Activated T-helper 9 cell treated with anti-CD3 and anti-CD28 coated beads, Interleukin-2, amount 50 U/mL, for 16 hours (primary cell): ENCODE measurements around the gene ITGBL1.
"Not testable (repeated sequence)": the region's sequence is repeated elsewhere in the genome, so short reads cannot be mapped to it uniquely, and the experiment has no call there.

ENCODE experiments used
- DNase-seq: peaks from one replicate; pipeline ENCODE4 v3.0.0-alpha.2; 2020; ENCODE audit warnings: low read depth

The ITGBL1 gene

DNA sequence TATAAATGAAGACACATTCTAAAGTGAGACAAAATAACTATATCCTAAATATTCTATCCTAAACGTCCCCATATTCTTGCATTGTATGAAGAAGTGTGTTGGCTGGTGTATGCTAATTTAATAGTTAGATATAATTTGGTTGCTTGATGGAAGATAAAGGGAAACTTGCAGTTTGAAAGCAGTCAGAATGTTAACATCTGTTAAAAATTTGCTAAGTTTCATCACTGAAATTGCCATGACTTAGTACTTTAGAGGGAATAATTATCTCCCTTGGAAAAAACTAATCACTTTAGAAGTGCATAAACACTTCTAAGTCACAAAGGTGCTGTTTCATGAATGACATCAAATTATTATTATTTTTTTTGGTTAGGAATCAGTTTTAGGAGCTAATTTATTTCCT lies 61.6 kb downstream of the ITGBL1 start:
- no peak for DNase-seq

DNA sequence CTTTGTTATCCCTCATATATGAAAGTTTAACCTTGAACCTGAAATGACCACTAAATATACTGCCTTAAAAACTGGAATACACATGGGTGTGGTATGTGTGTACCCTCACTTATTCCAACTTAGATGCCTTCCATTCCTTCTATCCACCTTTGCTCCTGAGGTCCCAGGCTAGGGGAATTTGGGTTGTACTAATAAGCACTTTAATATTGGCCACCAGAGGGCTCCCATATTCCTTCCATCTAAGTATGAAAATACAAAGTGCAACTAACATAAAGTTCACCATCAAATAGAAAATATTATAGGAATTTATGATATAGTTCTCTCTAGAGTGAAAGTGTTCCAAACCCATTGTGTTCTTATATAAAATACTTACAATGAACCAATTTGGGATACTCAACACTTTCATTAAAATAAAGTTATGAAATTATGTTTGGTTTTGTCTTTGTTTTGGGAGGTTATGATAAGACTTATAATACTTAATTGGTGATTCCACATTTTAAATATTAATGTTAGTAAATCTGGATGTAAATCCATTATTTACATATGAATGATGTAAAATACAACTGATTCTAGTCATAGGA lies 62.3 kb downstream of the ITGBL1 start:
- DNase-seq = no peak

DNA sequence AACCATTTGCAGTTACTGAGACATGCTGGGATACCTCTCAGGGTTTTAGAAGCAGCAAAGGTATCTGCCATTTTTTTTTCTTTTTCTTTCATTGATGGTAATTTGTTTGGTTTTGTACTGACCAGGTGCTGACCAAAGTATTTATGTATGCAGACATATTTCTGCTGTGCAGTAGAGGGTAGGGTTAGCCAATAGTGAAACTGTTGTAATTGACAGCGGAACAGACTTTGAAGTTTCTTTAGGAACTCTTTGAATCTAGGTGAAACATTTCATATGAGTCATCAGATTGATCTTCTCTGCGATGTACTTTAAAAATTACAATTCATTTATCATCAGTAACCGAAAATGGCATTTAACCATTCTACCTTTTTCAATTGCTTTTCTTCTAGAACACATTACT lies 63.0 kb downstream of the ITGBL1 start:
- DNase-seq = no peak

DNA sequence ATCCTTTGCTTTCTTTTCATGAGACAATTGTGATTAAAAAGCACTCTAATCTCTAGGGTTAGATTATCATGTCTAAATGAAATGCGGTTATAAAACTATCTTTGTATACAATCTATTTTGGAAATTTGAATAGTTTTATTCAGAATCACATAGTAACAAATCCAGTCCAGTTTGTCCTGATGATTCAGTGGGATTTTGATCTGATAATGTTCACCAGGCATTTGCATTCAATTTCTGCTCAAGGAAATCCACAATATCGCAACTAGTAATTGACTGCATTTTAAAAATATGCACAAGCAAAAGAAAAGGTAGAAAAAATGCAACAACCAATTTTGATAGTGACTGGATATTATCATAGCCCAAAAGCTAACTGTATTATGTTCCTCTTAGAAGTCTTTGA lies 63.8 kb downstream of the ITGBL1 start:
- no peak for DNase-seq

DNA sequence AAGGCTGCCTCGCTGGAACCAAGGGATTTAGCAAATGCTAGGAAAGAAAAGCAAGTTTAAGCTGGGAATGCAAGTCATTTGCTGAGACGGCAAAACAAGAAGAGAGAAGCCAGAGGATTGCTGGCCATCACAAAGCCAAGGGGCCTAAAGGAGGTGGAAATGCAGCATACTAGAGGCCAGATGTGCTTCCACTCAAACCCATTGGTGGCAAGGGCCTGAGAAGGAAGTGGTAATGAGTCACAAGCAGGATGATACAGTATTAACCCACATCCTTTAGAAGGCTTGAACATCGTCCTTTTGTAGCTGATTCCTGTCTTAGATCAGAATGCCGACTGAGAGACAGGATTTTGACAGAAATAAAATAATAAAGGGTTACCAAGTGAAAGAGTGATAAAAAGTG lies 68.2 kb downstream of the ITGBL1 start:
- no peak for DNase-seq

DNA sequence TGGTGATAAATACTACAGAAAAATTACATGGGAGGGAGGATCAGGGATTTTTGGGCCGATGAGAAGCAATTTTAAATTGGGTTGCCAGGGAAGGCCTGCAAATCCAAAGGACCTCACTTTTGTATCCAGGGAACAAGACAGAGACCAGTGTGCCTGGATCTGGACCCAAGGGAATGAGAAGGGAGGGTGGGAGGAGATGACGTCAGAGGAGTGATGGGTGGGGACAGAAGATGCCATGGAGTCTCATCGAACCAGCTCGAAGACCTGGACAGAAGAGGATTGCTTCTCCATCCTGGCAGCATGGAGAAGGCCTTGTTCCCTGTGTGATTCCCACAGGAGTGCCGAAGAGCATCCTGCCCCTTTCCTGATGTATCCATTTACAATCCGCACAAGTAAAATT lies 68.9 kb downstream of the ITGBL1 start:
- no peak for DNase-seq

DNA sequence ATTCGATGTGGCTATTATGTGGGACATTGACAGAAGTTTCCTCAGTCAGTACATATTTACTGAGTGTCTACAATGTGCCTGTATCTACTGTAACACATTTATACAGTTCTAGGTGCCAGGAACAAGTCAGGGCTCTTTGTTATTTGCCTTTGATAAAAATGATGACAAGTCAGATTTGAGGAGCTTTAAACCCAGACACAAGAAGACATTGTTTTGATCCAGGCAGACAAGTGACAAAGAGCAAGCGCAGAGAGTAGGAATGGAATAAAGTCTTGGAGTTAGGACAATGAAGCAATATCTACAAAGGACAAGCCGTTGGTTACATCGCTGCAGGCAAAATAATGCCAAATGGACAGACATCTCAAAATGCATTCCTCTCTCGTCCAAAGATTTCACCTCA lies 70.1 kb downstream of the ITGBL1 start:
- no peak for DNase-seq

DNA sequence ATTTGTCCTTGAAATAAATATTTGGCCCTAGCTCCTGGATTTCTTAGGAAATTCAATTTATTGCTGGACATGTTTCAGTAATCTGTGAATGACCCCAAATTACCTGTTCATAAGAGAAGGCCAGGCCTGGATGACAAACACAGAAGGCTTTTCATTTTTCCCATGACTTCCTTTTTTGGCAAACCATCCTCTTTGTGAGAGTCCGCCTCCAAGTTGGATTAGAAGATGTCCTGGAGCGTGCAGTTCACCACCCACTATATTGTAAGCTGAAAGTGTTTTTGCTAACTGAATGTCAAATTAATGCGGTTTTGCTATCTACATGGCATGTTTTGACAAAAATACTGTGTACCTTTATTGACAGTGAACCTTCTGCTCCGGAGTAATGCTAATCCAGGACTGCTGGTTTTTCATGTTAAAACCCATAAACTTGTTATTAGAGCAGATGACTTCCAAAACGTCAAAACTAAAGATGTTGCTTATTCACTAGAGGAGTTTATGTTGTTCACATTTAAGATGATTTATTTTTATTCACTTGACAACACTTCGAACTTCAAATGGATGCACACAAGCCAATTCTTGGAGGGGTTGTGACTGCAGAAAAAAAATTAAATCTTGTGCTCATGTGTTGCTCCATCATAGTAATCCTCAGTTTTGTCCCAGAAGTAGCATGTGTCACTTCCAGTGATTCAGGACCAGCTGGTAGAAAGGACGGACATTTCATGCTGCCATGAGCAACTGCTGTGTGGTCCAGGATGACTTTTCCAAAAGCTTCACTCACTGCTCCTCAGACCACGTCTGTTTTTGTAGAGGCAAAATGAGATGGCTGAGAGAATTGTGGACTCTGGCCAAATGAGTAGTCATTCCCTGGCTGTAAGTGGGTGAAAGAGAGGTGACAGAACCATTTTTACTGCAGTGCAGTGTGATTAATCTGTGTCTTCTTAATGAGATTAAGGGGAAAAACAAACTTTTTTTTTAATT lies 71.0 kb downstream of the ITGBL1 start:
- DNase-seq = no peak

DNA sequence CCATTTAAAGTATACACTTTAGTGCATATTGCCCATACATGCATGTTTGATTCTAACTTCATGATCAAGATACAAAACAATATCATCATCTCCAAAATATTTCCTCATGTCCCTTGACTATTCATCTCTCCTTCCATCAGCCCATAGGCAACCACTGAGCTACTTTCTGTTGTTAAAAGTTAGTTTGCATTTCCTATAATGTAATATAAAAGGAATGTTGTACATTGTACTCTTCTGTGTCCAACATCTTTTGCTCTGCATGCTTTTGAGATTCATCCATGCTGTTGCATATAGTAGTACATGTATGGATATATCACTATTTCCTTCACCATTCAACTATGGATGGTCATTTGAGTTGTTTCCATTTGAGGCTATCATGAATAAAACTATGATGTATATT lies 74.7 kb downstream of the ITGBL1 start:
- DNase-seq = no peak

DNA sequence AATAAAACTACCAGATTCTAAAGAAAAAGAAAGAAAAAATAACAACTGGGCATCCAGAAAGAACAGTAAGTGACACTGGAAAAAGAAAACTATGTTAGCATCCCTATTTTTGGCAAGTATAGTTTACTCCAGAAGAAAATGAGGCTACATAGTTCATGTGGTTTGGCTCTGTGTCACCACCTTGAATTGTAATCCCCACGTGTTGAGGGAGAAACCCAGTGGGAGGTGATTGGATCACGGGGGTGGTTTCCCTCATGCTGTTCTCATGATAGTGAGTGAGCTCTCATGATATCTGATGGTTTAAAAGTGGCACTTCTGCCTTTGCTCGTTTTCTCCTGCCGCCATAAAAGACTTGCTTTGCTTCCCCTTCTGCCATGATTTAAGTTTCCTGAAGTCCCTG lies 76.9 kb downstream of the ITGBL1 start:
- no peak for DNase-seq

DNA sequence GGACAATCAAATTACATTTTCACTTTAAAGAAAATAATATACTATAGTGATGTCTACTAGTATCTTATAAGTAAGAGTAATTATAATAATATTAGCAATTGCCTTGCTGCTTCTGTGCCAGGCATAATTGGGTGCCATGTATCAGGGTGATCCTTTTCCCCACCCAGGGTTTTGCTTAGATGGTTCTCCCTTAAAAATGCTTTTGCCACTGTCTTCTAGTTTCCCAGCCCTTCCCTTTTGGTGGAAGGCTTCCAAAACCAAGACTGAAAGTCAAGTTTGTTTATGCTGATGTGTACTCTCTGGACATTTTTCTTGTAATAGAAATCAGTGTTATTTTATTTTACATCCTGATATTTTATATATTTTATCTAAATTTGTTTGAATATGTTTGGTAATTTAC lies 77.8 kb downstream of the ITGBL1 start:
- DNase-seq = no peak

DNA sequence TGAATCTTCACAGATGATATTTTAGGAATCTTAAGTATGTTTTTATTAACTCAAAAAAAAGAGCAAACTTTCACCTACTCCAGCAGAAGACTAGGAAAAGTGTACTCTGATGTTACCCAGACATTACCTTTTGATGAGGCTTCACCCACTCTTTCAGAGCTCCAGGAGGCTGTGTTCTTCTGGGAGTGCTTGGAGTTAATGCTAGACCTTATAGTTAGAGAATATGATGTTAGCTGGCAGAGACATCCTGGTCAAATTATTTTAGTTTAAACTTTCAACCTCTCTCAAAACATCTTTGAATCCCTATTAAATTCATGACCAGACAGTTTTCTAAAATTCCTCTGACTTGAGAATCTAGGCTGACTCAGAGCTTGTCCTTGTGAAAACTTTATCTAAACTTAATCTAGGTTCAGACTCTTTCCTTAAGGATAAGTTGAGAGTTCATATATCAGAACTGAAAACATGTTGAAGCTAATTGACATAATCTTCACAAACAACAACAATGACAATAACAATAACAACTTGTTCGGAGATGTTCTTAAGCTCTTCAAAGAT lies 82.8 kb downstream of the ITGBL1 start:
- DNase-seq = no peak

DNA sequence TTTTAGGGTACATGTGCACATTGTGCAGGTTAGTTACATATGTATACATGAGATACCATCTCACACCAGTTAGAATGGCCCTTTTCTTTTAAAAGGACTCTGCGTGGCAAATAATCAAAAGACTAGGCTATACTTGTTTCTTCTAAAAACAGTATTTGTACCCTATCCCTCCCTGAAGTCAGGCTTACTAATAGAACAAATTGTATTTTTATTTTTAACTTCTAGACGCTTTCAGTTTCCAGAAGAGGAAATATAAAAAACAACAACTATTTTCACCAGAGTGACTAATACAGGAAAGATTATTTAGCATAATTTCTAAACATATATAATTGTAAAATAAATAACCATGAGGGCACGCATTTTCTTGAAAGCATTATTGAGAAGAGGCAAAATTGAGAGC lies 83.6 kb downstream of the ITGBL1 start:
- no peak for DNase-seq

DNA sequence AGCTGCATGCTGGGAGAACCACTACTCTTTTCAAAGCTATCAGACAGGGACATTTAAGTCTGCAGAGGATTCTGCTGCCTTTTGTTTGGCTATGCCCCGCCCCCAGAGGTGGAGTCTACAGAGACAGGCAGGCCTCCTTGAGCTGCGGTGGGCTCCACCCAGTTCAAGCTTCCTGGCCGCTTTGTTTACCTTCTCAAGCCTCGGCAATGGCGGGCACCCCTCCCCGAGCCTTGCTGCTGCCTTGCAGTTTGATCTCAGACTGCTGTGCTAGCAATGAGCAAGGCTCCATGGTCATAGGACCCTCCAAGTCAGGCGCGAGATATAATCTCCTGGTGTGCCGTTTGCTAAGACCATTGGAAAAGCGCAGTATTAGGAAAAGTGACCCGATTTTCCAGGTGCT lies 92.1 kb downstream of the ITGBL1 start:
- DNase-seq = not testable (repeated sequence)

DNA sequence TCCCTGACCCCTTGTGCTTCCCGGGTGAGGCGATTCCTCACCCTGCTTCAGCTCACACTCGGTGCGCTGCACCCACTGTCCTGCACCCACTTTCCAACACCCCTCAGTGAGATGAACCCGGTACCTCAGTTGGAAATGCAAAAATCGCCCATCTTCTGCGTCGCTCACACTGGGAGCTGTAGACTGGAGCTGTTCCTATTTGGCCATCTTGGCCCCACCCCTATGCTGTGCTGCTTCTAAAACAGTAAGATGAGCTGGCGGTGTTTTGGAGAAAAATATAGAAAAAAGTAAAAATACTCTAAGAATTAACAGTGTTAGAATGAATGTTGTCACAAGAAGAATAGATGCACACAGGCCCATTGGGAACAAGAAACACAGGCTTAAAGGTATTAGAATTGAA lies 92.5 kb downstream of the ITGBL1 start:
- DNase-seq = no peak

DNA sequence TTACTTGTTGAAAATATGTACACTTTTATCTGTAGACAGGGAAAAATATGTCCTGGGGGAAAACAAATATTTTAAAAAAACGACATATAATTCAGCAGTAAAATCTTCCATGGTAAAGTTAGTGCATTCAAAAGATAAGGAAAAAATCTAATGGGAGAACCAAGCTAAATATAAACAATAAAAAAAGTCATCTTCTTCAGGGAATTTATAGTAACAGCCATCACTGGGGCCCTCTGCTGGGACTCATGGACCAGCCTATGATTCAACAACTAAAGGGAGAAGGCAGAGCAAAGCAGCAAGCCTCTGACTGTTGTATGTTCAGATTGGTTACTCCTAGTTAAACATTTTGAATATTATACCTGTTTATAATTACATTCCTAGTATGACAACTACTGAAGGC lies 93.0 kb downstream of the ITGBL1 start:
- no peak for DNase-seq

DNA sequence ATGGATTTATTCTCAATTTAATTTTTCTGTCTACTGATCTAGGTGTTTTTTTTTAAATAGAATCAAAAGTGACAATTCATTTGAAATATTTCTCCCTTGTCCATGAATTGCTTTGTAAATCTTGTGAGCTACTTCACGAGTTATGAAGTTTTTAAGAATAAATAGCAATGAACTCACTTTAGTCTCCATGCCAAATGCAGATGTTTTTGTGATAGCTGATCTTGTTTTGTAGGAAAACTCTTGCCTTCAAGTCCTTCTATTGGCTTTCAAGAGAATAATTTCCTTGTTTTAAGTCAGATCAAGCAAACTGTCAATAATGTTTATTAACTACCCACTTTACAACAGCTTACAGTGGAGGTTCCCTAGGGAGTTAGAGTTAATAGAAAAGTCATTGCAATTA lies 99.8 kb downstream of the ITGBL1 start:
- no peak for DNase-seq

DNA sequence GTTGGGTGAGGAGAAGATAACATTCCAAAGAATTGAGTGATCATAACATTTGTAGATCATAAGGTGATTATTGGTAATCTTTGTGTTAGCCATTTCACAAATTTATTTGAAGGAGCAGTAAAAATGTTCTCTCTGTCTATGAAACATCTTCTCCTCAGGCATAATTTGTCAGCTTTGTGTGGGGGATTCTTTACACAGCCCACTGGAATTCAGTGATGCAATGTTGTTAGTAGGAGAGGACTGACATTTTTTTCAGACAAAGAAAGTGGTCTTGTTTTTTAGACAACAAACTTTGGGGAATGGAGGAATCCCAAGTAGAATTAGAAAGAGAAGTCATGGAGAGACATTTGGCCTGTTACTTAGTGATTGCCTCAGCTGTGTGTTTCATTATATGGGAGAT lies 100.3 kb downstream of the ITGBL1 start:
- no peak for DNase-seq

DNA sequence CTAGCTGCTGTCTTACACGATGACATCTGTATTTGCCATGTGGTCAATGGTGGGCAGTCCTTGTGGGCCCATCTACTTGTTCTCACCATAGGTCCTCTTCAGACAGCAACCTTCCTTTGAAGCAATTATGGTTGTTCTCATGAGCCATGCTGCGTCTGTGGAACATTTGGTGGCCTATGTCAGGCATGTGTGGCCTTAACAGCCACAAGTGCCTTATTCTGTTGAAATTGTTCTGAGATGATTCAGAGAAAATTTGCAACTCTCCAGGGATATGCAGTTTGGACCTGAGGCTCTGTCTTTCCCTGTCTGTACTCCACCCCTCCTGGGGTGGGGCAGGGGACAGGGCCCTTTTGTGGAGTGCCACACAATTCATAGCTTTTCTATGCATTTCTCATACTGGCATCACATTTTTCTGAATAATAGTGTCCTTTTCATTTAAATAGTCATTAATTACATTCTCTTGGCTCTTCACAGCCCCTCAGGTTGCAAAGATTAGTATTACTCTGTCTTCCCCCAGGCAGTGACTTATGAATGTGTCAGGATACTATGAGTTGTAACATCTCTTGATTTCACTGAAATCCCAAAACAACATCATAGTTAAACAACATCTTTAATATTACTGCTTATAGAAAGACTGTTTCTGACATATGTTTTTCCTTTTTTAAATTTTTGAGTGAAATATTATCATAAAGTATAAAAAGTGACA lies 102.1 kb downstream of the ITGBL1 start:
- DNase-seq = no peak

DNA sequence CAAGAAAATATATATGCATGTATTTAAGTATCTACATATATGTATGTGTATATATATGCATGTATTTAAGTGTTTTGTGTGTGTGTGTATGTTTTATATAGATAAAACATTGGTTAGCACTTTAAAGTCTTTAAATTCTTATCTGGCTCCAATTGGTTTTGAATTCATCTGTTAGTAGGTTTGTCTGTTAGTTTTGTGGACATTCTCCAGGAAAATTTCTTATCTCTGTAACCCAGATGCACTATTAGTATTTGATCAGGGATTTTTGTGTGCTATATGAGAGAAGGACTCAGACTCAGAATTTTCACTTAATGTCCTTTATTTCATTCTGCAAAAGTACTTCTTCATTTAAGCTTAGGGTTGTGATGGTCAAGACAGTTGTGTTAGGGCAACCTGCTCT lies 103.1 kb downstream of the ITGBL1 start:
- DNase-seq = no peak

DNA sequence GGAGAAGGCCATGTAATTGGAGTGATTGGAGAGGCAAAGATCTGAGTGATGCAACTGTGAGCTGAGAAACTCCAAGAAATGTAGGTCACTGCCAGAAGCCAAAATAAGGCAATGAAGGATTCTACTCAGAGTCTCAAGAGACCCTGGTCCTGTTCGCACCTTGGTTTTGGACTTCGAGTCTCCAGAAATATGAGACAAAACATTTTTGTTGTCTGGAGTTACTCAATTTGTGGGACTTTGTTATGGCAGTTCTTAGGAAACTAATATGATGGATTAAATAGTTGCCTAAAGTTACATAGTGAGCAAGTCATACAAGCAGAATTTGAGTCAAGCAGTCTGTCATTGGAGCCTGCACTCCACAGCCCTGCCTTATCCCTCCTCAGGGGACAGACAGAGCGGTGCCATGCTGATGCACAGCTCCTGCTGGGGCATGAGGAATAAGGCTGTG lies 104.2 kb downstream of the ITGBL1 start:
- DNase-seq = no peak

DNA sequence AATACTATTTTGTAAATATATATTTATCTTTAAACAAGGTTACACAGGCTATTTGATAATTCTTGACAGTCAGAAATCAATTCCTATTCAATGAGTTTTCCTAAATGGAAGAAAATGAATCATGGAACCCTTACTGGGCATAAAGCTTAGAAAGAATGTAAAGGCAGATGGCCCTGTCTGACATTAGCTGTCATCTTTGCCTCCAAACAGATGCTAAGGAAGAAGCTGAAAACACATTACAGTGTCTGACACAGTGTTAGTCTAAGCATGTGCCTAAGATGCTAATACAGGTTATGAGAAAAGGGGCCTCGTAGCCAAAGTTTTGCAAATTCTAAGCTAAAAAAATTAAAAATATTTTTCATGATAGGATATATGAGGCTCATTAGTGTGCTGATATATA lies 112.8 kb downstream of the ITGBL1 start:
- DNase-seq = no peak

DNA sequence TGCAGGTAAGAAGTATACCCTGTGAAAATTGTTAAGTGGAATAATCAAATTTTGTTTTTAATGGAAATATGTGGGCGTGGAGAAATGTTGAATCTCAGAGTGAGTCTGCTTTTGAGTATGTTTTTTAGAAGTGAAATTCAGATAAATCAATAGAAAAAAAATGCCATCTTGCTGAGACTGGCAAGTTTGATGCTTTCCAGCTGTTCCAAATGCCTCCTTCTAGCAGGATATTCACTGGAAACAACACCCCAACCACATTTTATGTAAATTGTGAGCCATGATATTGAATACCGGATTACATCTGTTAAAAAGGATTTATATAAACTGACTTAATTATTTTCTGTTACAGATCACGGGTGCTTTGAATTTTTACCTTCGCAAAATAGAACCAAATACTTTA lies 115.4 kb downstream of the ITGBL1 start:
- no peak for DNase-seq
